Bronchial epithelial cell (primary cell): ENCODE data around the gene BMAL2. TPM values are rescaled to one million over a fixed set of nuclear protein-coding genes. Genes with fewer than 3 reads are reported as not detected.

ENCODE experiments used
- DNase-seq: peaks from one replicate; pipeline ENCODE4 v3.0.0-alpha.2; 2010; ENCODE audit warnings: low read depth
- FAIRE-seq: peaks from 2 replicates; lab custom pipeline; 2011; peaks lifted over from hg19 to GRCh38; lab: Jason Lieb, UNC
- H3K27me3 ChIP-seq: 2 replicates; pipeline ENCODE4 v1.5.1; 2011; ENCODE audit warnings: low read length; ENCODE audit not compliant: control insufficient read depth, insufficient read depth
- H3K36me3 ChIP-seq: 2 replicates; pipeline ENCODE4 v1.5.1; 2011; ENCODE audit warnings: low read length; ENCODE audit not compliant: control insufficient read depth, insufficient read depth
- H3K4me3 ChIP-seq: 2 replicates; pipeline ENCODE4 v1.5.1; 2011; ENCODE audit warnings: mild to moderate bottlenecking, low read depth, low read length, control low read depth
- CTCF ChIP-seq: IDR thresholded peaks from 2 replicates; pipeline ENCODE4 v1.5.1; 2011; ENCODE audit warnings: mild to moderate bottlenecking, moderate library complexity, low read length, control low read depth, inconsistent platforms; ENCODE audit not compliant: insufficient read depth, severe bottlenecking
- total RNA-seq: library from RNA; depleted of rRNA; stranded (reverse); fragments of >200 nt; gene quantifications from 2 replicates; pipeline ENCODE4 v1.2.1, GENCODE V29; 2014

Gene BMAL2
- total RNA-seq, 1 donor from 2014 or later: 102 TPM

DNA sequence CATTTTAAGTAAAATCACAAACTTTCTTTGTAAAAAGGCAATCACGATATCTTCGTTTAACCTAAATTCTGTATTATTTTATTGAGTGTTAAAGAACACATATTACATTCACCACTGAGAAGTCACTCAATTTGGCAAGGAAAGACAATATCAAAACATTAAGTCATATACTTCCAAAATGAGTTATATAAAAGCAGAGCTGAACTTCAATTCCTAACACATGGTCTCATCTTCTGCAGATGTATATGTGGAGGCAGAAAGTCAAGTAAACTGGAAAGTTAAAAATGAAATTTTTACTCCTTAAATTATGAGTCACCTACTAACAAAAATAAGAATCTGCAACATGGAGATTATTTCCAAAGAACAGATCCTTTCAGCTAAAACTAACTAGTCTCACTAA lies 28.7 kb downstream of the BMAL2 start:
- no peak for DNase-seq
- no peak for FAIRE-seq

GRCh38 chr12:27366621-27367020 lies 34.0 kb downstream of the BMAL2 start:
- no peak for FAIRE-seq
- no peaks in the 10 kb centered on the region for H3K27me3 ChIP-seq
- no peak for TF ChIP-seq CTCF

More for the DNA sequence above, 28.7 kb downstream of the BMAL2 start:
- Histone ChIP-seq H3K36me3 (peaks cover 1% of the 10 kb centered on the region), H3K27me3 (no peaks in the 10 kb centered on the region), H3K4me3 (no peak overlapping the region)
- TF ChIP-seq CTCF: no peak

DNA sequence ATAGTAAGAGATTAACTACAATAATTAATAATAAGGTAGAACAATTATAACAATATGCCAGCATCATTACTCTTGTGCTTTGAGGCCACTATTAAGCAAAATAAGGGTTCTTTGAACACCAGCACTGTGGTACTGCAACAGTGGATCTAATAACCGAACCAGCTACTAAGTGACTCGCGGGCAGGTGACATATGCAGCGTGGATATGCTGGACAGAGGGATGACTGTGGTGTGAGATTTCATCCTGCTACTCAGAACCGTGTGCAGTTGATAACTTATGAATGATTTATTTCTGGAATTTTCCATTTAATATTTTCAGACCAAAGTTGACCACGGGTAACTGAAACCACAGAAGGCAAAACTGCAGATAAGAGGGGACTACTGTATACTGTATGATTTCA lies 34.4 kb downstream of the BMAL2 start:
- FAIRE-seq (no peak), DNase-seq (no peak)
- no peak for TF ChIP-seq CTCF
- no peak overlapping the region for H3K4me3 ChIP-seq
- H3K36me3 ChIP-seq: peaks cover 11% of the 10 kb centered on the region
- H3K27me3 ChIP-seq: no peaks in the 10 kb centered on the region

More at GRCh38 chr12:27366621-27367020, 34.0 kb downstream of the BMAL2 start:
- DNase-seq: no peak
- Histone ChIP-seq H3K4me3 (no peak overlapping the region), H3K36me3 (peaks cover 9% of the 10 kb centered on the region)

- no peak for TF ChIP-seq CTCF
- Histone ChIP-seq H3K27me3 (no peaks in the 10 kb centered on the region), H3K4me3 (no peak overlapping the region), H3K36me3 (peaks cover 10% of the 10 kb centered on the region)
- no peak for DNase-seq
- FAIRE-seq: no peak
These were observed 49.6 kb downstream of the BMAL2 start for GRCh38 chr12:27382171-27382795.

Other genes starting within 250 kb of the BMAL2 start
- 23.7 and 25.0 TPM in 2 replicates for gene STK38L, start 88.5 kb upstream of the BMAL2 start, total RNA-seq
- gene SMCO2, start 113.9 kb downstream of the BMAL2 start, total RNA-seq: 1.7 and 1.8 TPM in 2 replicates
- 31.1 and 43.3 TPM in 2 replicates for gene PPFIBP1, start 191.4 kb downstream of the BMAL2 start, total RNA-seq